ENCODE data around the gene SYNRG.

The SYNRG gene

GRCh38 chr17:37592291-37592690 is 16.9 kb downstream of the SYNRG start:
- no peak for DNase-seq

- no peak for DNase-seq
Measured at GRCh38 chr17:37585066-37585465, 24.2 kb downstream of the SYNRG start.

GRCh38 chr17:37576281-37576680 is 32.9 kb downstream of the SYNRG start:
- no peak for DNase-seq

- no peak for DNase-seq
Measured at GRCh38 chr17:37574427-37574826, 34.8 kb downstream of the SYNRG start.

GRCh38 chr17:37571674-37572073 is 37.5 kb downstream of the SYNRG start:
- DNase-seq: no peak

- DNase-seq: peak in 1 of 2 donors; percentile 12
Measured at GRCh38 chr17:37570527-37571093, 38.6 kb downstream of the SYNRG start.

GRCh38 chr17:37568350-37569053 is 40.7 kb downstream of the SYNRG start:
- no peak for DNase-seq

GRCh38 chr17:37567538-37567937 is 41.7 kb downstream of the SYNRG start:
- no peak for DNase-seq

GRCh38 chr17:37567137-37567536 is 42.1 kb downstream of the SYNRG start:
- no peak for DNase-seq

- DNase-seq: no peak
Measured at GRCh38 chr17:37564252-37564651, 45.0 kb downstream of the SYNRG start.

- no peak for DNase-seq
Measured at GRCh38 chr17:37562016-37562745, 47.0 kb downstream of the SYNRG start.

- DNase-seq: no peak
Measured at GRCh38 chr17:37558299-37558698, 50.9 kb downstream of the SYNRG start.

- DNase-seq: no peak
Measured at GRCh38 chr17:37557482-37557881, 51.7 kb downstream of the SYNRG start.

- no peak for DNase-seq
Measured at GRCh38 chr17:37555386-37555785, 53.8 kb downstream of the SYNRG start.

GRCh38 chr17:37553401-37553966 is 55.7 kb downstream of the SYNRG start:
- DNase-seq: peak in 1 of 2 donors; percentile 5

GRCh38 chr17:37551788-37552187 is 57.4 kb downstream of the SYNRG start:
- DNase-seq: no peak

GRCh38 chr17:37547986-37548385 is 61.2 kb downstream of the SYNRG start:
- no peak for DNase-seq

GRCh38 chr17:37546302-37546701 is 62.9 kb downstream of the SYNRG start:
- no peak for DNase-seq

- DNase-seq: no peak
Measured at GRCh38 chr17:37545486-37545885, 63.7 kb downstream of the SYNRG start.

- DNase-seq: no peak
Measured at GRCh38 chr17:37543637-37544052, 65.6 kb downstream of the SYNRG start.

- no peak for DNase-seq
Measured at GRCh38 chr17:37541880-37542660, 67.1 kb downstream of the SYNRG start.

GRCh38 chr17:37538981-37539659 is 70.1 kb downstream of the SYNRG start:
- no peak for DNase-seq

Data from bone marrow (tissue), 2 donors.